ENCODE measurements around the gene SLC22A15.
"Not testable (repeated sequence)": the region's sequence is repeated elsewhere in the genome, so short reads cannot be mapped to it uniquely, and the experiment has no call there.

Gene SLC22A15

GRCh38 chr1:115958866-115959265 lies 17.4 kb upstream of the SLC22A15 start:
- Histone ChIP-seq H3K27ac (ENCODE audit: low read length) (no peak overlapping the region), H3K9me3 (ENCODE audit: control insufficient read depth in 1 of 2, low read length in 2 of 2) (no peaks in the 10 kb centered on the region), H3K4me1 (ENCODE audit: control insufficient read depth in 1 of 2, insufficient read depth in 2 of 2, low read length in 2 of 2) (no peaks in the 10 kb centered on the region), H3K36me3 (ENCODE audit: control insufficient read depth in 1 of 2, insufficient read depth in 2 of 2, low read length in 2 of 2) (no peaks in the 10 kb centered on the region), H3K4me3 (ENCODE audit: low read depth in 1 of 2, low read length in 2 of 2) (no peak overlapping the region), H3K27me3 (ENCODE audit: low read depth, low read length) (no peaks in the 10 kb centered on the region)

DNA sequence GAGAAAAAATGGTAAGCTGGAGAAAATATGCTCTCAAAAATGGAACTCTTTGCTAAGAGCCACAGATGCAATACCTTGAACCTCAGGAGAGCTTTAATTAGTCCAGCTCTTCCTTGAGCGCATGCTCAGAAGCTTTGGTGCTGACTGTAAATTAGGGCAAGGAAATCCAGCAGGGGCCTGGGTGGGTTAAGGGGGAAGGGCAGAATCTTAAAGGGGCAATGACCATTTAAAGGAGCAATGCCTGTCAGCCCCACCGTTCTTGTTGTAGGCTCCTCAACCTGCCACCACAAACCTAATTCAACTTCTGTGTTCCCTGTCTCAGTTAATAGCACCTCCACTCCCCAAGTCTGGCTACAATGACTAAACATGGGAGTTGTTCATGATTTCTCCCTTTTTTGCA lies 6.8 kb upstream of the SLC22A15 start:
- no peaks in the 10 kb centered on the region for H3K4me1 ChIP-seq (ENCODE audit: control insufficient read depth in 1 of 2, insufficient read depth in 2 of 2, low read length in 2 of 2)
- no peaks in the 10 kb centered on the region for H3K36me3 ChIP-seq (ENCODE audit: control insufficient read depth in 1 of 2, insufficient read depth in 2 of 2, low read length in 2 of 2)
- H3K9me3 ChIP-seq (ENCODE audit: control insufficient read depth in 1 of 2, low read length in 2 of 2): no peaks in the 10 kb centered on the region
- H3K4me3 ChIP-seq (ENCODE audit: low read depth in 1 of 2, low read length in 2 of 2): no peak overlapping the region
- H3K27ac ChIP-seq (ENCODE audit: low read length): no peak overlapping the region
- H3K27me3 ChIP-seq (ENCODE audit: low read depth, low read length): no peaks in the 10 kb centered on the region

- H3K27me3 ChIP-seq (ENCODE audit: low read depth, low read length); H3K4me1 ChIP-seq (ENCODE audit: control insufficient read depth in 1 of 2, insufficient read depth in 2 of 2, low read length in 2 of 2); H3K36me3 ChIP-seq (ENCODE audit: control insufficient read depth in 1 of 2, insufficient read depth in 2 of 2, low read length in 2 of 2); H3K9me3 ChIP-seq (ENCODE audit: control insufficient read depth in 1 of 2, low read length in 2 of 2); H3K4me3 ChIP-seq (ENCODE audit: low read depth in 1 of 2, low read length in 2 of 2); H3K27ac ChIP-seq (ENCODE audit: low read length): not testable (repeated sequence)
These were observed 4.5 kb upstream of the SLC22A15 start for GRCh38 chr1:115971778-115972177.

DNA sequence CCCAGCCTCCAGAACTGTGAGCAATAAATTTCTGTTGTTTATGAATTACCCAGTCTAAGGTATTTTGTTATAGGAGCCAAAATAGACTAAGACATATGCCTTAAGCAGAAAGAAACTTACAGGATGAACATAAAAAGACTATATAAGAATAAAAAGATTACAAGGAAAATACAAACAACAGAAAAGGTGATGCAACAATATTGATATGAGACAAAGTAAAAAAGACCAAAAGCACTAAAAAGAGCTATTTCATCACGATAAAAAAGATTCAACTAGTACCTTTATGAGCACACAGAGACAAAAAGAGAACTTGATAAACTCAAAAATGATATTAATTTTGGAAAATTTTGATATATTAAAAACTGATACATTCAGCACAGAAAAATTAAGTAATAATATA lies 3.2 kb upstream of the SLC22A15 start:
- no peaks in the 10 kb centered on the region for H3K9me3 ChIP-seq (ENCODE audit: control insufficient read depth in 1 of 2, low read length in 2 of 2)
- H3K4me1 ChIP-seq (ENCODE audit: control insufficient read depth in 1 of 2, insufficient read depth in 2 of 2, low read length in 2 of 2): peaks cover 0 to 12% of the 10 kb centered on the region in 2 donors
- no peaks in the 10 kb centered on the region for H3K36me3 ChIP-seq (ENCODE audit: control insufficient read depth in 1 of 2, insufficient read depth in 2 of 2, low read length in 2 of 2)
- no peak overlapping the region for H3K27ac ChIP-seq (ENCODE audit: low read length)
- H3K27me3 ChIP-seq (ENCODE audit: low read depth, low read length): no peaks in the 10 kb centered on the region
- no peak overlapping the region for H3K4me3 ChIP-seq (ENCODE audit: low read depth in 1 of 2, low read length in 2 of 2)

- peak overlapping the region; percentile 32 for H3K27ac ChIP-seq (ENCODE audit: low read length)
- no peaks in the 10 kb centered on the region for H3K36me3 ChIP-seq (ENCODE audit: control insufficient read depth in 1 of 2, insufficient read depth in 2 of 2, low read length in 2 of 2)
- H3K9me3 ChIP-seq (ENCODE audit: control insufficient read depth in 1 of 2, low read length in 2 of 2): no peaks in the 10 kb centered on the region
- H3K4me1 ChIP-seq (ENCODE audit: control insufficient read depth in 1 of 2, insufficient read depth in 2 of 2, low read length in 2 of 2): peaks cover 0 to 12% of the 10 kb centered on the region in 2 donors
- peak overlapping the region; percentile 59 to 75 for H3K4me3 ChIP-seq (ENCODE audit: low read depth in 1 of 2, low read length in 2 of 2)
- H3K27me3 ChIP-seq (ENCODE audit: low read depth, low read length): no peaks in the 10 kb centered on the region
These were observed 698 bp upstream of the SLC22A15 start for GRCh38 chr1:115975569-115976061.

- no peaks in the 10 kb centered on the region for H3K9me3 ChIP-seq (ENCODE audit: control insufficient read depth in 1 of 2, low read length in 2 of 2)
- peak overlapping the region; percentile 41 to 75 for H3K4me3 ChIP-seq (ENCODE audit: low read depth in 1 of 2, low read length in 2 of 2)
- H3K27ac ChIP-seq (ENCODE audit: low read length): no peak overlapping the region
These were observed 697 bp downstream of the SLC22A15 start for GRCh38 chr1:115976921-115977498.

DNA sequence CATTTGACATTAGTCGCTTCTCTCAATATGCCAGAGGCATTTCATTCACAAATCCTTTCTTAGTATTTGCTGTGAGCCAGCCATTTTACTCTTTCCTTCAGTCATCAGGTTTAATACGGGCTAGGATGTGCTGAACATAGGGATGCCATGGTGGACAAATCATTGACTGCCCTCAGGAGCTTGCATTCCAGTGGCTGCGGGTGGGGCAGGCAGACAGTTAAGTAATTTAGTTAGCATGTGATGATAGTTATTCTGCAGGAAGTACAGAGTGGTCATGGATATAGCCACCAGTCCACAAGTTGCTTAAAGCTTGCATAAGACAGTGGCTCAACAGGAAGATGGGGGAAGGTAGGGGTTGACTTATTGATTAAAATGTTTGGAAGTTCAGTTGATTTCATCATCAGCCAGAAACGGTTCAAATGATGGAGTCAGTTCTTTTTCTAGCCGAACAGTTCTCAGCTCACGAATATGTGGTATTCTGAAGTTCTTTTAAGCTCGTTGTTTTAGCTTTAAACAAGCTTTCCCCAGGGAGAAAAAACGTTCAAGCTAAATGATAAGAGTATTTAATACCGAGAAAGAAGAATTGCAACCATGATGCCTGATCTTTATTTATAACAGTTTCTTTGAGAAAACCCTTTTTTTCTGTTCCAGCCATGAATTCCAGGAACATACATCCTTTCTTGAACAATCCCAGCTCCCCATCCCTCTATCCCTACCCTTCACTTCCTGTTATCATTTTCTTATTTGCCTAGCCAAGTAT lies 1.4 kb downstream of the SLC22A15 start:
- Histone ChIP-seq H3K9me3 (ENCODE audit: control insufficient read depth in 1 of 2, low read length in 2 of 2) (no peaks in the 10 kb centered on the region), H3K36me3 (ENCODE audit: control insufficient read depth in 1 of 2, insufficient read depth in 2 of 2, low read length in 2 of 2) (no peaks in the 10 kb centered on the region), H3K27me3 (ENCODE audit: low read depth, low read length) (no peaks in the 10 kb centered on the region), H3K27ac (ENCODE audit: low read length) (no peak overlapping the region), H3K4me1 (ENCODE audit: control insufficient read depth in 1 of 2, insufficient read depth in 2 of 2, low read length in 2 of 2) (peaks cover 0 to 17% of the 10 kb centered on the region in 2 donors), H3K4me3 (ENCODE audit: low read depth in 1 of 2, low read length in 2 of 2) (peak overlapping the region in 1 of 2 donors; percentile 75)

More at GRCh38 chr1:115976921-115977498, 697 bp downstream of the SLC22A15 start:
- peaks cover 0 to 16% of the 10 kb centered on the region in 2 donors for H3K4me1 ChIP-seq (ENCODE audit: control insufficient read depth in 1 of 2, insufficient read depth in 2 of 2, low read length in 2 of 2)
- no peaks in the 10 kb centered on the region for H3K36me3 ChIP-seq (ENCODE audit: control insufficient read depth in 1 of 2, insufficient read depth in 2 of 2, low read length in 2 of 2)
- no peaks in the 10 kb centered on the region for H3K27me3 ChIP-seq (ENCODE audit: low read depth, low read length)

GRCh38 chr1:115978292-115978941 lies 2.1 kb downstream of the SLC22A15 start:
- Histone ChIP-seq H3K27ac (ENCODE audit: low read length) (no peak overlapping the region), H3K27me3 (ENCODE audit: low read depth, low read length) (no peaks in the 10 kb centered on the region), H3K4me1 (ENCODE audit: control insufficient read depth in 1 of 2, insufficient read depth in 2 of 2, low read length in 2 of 2) (peaks cover 0 to 17% of the 10 kb centered on the region in 2 donors), H3K36me3 (ENCODE audit: control insufficient read depth in 1 of 2, insufficient read depth in 2 of 2, low read length in 2 of 2) (no peaks in the 10 kb centered on the region), H3K9me3 (ENCODE audit: control insufficient read depth in 1 of 2, low read length in 2 of 2) (no peaks in the 10 kb centered on the region), H3K4me3 (ENCODE audit: low read depth in 1 of 2, low read length in 2 of 2) (no peak overlapping the region)

GRCh38 chr1:115980156-115980555 lies 3.8 kb downstream of the SLC22A15 start:
- H3K4me1 ChIP-seq (ENCODE audit: control insufficient read depth in 1 of 2, insufficient read depth in 2 of 2, low read length in 2 of 2): peaks cover 0 to 17% of the 10 kb centered on the region in 2 donors
- H3K4me3 ChIP-seq (ENCODE audit: low read depth in 1 of 2, low read length in 2 of 2): no peak overlapping the region
- H3K27ac ChIP-seq (ENCODE audit: low read length): no peak overlapping the region
- H3K27me3 ChIP-seq (ENCODE audit: low read depth, low read length): no peaks in the 10 kb centered on the region
- no peaks in the 10 kb centered on the region for H3K36me3 ChIP-seq (ENCODE audit: control insufficient read depth in 1 of 2, insufficient read depth in 2 of 2, low read length in 2 of 2)
- no peaks in the 10 kb centered on the region for H3K9me3 ChIP-seq (ENCODE audit: control insufficient read depth in 1 of 2, low read length in 2 of 2)

DNA sequence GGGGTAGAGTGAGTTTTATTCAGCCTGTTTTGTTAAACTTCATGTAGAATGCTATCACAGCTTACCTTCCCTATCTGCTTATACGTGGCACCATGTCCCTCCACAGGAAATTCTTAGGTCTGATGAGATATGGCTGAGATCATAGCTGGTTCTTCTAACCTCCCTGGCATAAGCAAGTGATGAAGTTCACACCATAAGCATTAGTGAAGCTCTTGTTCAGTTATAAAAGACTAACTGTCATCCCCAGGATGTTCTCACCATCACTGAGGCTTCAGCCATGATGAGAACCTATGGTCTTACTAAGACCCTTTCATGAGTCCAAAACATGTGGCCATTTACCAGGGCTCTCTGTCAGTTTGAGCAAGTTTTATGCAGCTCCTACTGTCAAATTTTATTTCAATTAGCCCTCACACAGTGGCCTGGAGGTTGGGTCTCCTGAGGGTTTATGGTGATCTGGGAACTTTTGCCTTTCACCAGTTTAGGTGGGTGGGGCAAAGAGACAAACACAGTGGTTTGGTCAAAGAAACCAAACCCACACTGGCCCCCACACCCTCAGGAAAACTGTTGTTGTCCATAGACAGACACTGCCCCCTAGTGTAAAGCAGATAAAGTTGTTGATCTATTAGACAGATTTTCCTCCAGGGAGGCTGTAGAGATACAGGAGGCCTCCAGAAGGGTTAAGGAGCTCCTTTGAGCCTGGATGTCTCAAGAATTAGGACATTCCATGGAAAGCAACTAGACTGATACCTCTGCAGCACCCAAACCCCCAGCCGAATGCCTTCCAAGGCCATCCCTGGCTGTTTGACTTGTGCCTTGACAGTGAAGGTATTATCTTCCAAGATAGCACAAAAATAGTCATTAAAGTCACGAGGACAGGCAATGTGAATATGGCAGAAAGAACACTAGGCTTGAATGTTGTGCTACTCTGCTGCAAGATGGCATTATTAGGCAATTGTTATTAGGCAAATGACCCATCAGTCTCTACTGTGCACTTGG lies 5.0 kb downstream of the SLC22A15 start:
- Histone ChIP-seq H3K27ac (ENCODE audit: low read length) (no peak overlapping the region), H3K4me3 (ENCODE audit: low read depth in 1 of 2, low read length in 2 of 2) (no peak overlapping the region), H3K36me3 (ENCODE audit: control insufficient read depth in 1 of 2, insufficient read depth in 2 of 2, low read length in 2 of 2) (no peaks in the 10 kb centered on the region), H3K9me3 (ENCODE audit: control insufficient read depth in 1 of 2, low read length in 2 of 2) (no peaks in the 10 kb centered on the region), H3K4me1 (ENCODE audit: control insufficient read depth in 1 of 2, insufficient read depth in 2 of 2, low read length in 2 of 2) (peaks cover 0 to 12% of the 10 kb centered on the region in 2 donors), H3K27me3 (ENCODE audit: low read depth, low read length) (no peaks in the 10 kb centered on the region)
